OCI-M1 (cell line): ENCODE measurements around the gene COL10A1.

Experiments
- DNase-seq: peaks from one replicate; lab custom pipeline; 2025; lab: John Stamatoyannopoulos, UW

Gene COL10A1

DNA sequence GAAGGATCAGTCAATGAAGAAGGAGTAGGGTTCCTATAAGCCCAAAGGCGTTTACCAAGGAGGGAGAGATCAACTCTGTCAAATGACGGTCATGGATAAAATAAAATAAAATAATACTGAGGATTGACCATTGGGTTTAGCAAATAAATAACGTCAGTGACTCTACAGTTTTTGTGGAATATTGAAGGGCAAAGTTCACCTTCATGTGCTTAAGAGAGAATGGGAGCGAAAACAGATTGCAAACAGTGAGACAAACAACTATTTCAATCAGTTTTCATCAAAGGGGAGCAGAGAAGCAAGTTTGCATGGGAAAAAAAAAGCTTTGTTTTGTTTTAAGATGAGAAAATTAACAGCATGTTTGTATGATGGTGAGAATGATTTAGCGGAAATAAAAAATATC, 42.9 kb downstream of the COL10A1 start:
- DNase-seq, result no peak

DNA sequence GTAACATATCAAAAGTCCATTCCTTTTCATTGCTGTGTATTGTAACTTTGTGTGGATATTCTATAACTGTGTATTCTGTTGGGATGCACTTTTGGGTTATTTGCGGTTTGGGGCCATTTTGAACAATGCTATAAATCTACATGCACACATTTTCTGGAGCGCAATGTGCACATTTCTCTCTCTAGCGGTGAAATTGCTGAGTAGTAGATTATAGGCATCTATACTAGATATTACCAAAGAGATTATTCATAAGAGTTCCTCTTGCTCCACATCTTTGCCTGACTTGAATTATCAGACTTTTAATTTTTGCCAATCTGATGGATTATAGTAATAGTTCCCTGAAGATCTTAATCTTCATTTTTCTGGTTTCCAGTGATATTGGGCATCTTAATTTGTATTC, 47.0 kb downstream of the COL10A1 start:
- no peak for DNase-seq

DNA sequence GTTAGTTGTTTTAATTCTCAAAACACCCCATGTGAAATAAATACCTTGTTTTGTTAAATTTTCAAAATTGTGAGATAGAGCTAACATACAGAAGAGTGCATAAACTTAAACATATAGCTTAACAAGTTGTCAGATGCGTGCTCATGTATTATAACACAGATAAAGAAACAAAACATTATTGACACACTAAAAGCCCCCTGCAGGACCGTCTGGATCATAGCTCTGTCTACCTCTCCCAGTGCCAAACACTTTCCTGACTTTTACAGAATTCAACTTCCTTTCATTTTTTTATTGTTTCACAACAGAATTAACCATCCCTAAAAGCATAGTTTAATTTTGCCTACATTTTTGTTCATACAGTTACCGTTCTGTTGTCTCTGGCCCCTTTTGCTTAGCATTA, 47.4 kb downstream of the COL10A1 start:
- DNase-seq, result no peak

DNA sequence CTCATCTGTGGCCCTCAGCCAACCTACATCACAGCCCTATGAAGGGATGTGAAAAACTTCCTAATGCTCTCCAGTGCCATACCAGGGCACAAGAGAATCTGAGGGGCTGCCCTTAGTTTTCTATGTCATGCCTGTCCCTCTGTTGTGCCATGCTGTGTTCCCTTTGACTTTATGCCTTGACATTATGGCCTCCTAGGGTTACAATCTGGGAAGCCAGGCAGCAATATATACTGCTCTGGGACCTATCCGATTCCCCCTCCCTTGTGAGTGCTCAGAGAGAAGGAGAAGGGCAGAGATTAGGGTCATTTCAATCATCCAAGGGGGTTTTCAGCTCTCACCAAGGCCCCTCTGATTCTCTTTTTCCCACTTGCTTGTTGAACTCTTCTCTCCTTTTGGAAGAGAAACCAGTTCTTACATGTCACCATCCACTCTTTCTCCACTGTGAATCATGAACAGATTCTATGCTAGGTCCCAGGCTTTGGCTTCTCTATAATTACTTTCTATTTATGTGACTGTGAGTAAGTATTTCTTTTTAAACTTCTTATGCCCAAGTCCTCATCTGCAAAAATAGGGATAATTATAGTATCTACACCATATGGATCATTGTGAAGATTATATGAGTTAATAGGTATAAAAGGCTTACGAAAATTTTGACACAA, 51.1 kb downstream of the COL10A1 start:
- DNase-seq, result no peak

DNA sequence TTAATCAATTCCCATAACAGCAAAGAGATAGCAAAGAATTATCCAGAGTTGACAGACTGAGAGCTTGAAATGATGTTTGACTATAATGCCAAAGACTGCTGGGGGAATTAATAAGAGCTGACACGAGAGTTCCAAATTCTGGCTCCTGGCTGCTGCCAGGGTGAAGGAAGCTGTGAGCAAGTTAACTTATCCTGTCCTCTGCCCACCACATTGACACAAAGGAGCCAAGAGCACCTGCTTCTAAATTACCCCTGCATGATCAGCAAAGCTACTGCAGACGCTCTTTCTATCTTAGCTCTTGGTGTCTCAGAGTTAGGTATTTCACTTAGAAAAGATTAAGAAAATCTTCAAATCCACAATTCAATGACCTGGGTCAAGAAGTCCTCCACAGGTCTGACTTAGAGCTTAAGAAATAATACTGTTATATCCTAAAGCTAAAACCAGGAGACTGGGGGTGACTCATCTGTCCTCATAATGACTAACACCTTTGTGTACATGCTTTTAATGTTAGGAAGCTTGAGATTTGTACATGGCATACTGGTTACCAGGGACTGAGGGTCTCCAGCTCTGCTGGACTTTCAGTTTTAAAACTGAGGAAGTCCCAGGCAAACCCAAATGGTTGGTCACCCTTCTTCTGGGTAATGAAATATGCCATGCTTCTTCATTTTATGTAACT, 52.0 kb downstream of the COL10A1 start:
- DNase-seq, result peak; percentile 9

DNA sequence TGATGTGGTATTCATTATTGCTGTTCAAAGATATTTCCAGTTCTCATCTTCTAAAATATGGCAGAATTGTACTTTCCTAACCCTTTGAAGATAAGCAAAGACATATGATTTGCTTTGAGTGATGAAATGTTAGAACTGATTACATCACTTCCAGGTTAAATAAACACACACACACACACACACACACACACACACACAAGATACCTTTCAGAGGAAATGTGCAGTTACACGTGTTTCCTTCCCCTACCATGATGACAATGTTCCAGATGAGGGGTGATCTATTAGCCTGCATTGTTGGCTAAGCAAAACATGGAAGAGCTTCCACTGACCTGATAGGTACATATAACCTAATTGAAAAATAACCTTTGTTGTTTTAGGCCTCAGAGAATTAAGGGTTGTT, 53.6 kb downstream of the COL10A1 start:
- peak; percentile 37 for DNase-seq

DNA sequence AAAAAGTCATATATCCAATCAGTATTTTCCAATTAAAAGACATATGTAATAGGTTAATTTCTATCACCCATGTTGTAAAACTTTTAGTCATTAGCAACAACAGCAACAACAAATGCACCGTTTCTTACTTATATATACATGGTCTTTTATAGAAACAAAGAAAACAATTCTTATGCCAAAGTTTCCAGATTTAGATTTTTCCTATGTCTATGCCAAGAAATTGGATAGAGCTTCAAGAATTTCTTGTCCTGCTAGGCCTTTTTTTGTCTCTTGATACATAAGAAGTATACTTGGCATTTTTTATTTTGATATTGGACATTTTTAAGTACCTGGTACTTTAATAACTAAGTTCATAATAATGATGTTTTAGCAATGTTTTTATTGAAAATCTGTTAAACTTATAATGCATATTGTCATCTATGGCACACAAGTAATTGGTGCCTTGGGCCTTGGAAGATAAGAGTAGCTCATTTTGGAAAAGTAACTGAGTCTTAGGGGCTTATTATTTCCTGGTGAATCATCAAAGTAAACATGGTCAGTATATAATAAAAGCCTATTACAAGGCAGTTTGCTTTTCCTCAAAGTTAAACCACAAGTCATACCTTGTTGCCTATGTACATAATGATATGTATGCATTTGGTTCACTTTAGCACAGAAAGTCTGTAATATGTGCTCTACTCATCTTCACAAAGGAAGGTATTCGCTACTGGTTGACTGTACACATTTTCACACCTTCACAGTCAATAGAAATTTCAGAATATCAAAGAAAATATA, 55.1 kb downstream of the COL10A1 start:
- DNase-seq, result no peak

DNA sequence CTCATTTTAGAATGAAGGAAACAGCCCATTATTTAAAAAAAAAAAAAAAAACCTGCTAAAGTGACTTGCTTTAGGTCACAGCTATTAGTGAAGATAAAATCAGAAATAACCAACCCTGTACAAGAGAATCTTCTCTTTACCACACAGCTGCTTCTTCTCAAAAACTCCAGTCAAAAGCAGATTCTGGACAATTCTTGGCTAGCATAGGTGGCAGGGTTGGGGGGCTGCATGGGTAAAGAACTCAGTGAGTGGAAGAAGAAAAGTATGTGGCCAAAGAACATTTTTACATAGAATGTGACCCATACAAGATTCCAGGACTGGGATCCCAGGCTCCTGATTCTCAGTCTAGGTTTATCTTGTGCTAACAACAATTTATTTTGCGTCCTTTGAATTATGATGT, 55.8 kb downstream of the COL10A1 start:
- no peak for DNase-seq
